HCT116 (cell line): ENCODE data around the gene PRKAG2. TPM values are rescaled to one million over a fixed set of nuclear protein-coding genes. Genes with fewer than 3 reads are reported as not detected.

Source experiments
- ATAC-seq: fragments of 200-7000 bp; cut with Tn5 transposase; 2 replicates; pipeline ENCODE4 v1.9.1; 2020; ENCODE audit warnings: mild to moderate bottlenecking, moderate library complexity
- BruUV-seq: library from RNA; stranded (reverse); fragments of 400-500 nt; replicated peaks from 2 replicates; lab custom pipeline; 2021; lab: Mats Ljungman, UMichigan
- CTCF ChIA-PET: fragments of 300-600 bp; sonication (Branson Sonifier 250); formaldehyde crosslinking; loops from one replicate; lab custom pipeline; 2021; ENCODE audit warnings: antibody characterized with exemption; lab: Charles Lee
- POLR2A ChIA-PET: fragments of 300-600, 350-600 bp; sonication (Branson Sonifier 250); formaldehyde crosslinking; loops from one replicate; lab custom pipeline; 2021; ENCODE audit warnings: antibody characterized with exemption; lab: Charles Lee
- RAD21 ChIA-PET, 2 experiments: fragments of 300-600 bp; sonication (Branson Sonifier 250); formaldehyde crosslinking; loops; one replicate each; lab custom pipeline; 2023; ENCODE audit warnings: low total read pairs in 2 of 2; ENCODE audit not compliant: uncharacterized antibody in 2 of 2, unreplicated experiment in 2 of 2, low non-redundant PET in 1 of 2; lab: Charles Lee
- DNase-seq: peaks from one replicate; pipeline ENCODE4 v3.0.0-alpha.2; 2010; ENCODE audit warnings: low read depth, low spot score
- H2AFZ ChIP-seq: fragments of 200-600 bp; shearing (Covaris generic), sonication (generic); 2 replicates; pipeline ENCODE4 v1.6.1; 2017; ENCODE audit warnings: low read depth, mixed run types, mixed read lengths, antibody characterized with exemption, low read length; ENCODE audit not compliant: poor library complexity, severe bottlenecking
- H3K27ac ChIP-seq: 2 replicates; pipeline ENCODE4 v1.5.1; 2012; ENCODE audit warnings: low read depth, low read length
- H3K27me3 ChIP-seq: fragments of 200-600 bp; sonication (generic); 2 replicates; pipeline ENCODE4 v1.6.1; 2016; ENCODE audit warnings: mixed run types, low read length, mixed read lengths; ENCODE audit not compliant: insufficient read depth
- H3K36me3 ChIP-seq, 2 experiments: fragments of 200-500 bp in 1 of 2; fragments of 200-600 bp in 1 of 2; sonication (Bioruptor generic) in 1 of 2; sonication (generic) in 1 of 2; 2 replicates each; pipeline versions ENCODE4 v1.5.1 to v1.6.1; 2014 to 2016; ENCODE audit warnings: low read length in 2 of 2, inconsistent platforms in 1 of 2, mixed read lengths in 1 of 2, mixed run types in 1 of 2; ENCODE audit not compliant: insufficient read depth in 2 of 2, control insufficient read depth in 1 of 2
- H3K4me1 ChIP-seq, 2 experiments: fragments of 200-600 bp in 1 of 2; sonication (generic) in 1 of 2; 2 replicates each; pipeline versions ENCODE4 v1.5.1 to v1.6.1; 2012 to 2017; ENCODE audit warnings: low read length in 2 of 2, inconsistent platforms in 1 of 2, mild to moderate bottlenecking in 1 of 2, mixed read lengths in 1 of 2, mixed run types in 1 of 2, moderate library complexity in 1 of 2; ENCODE audit not compliant: insufficient read depth in 2 of 2, control insufficient read depth in 1 of 2
- H3K4me2 ChIP-seq: fragments of 200-600 bp; sonication (generic); 2 replicates; pipeline ENCODE4 v1.6.1; 2017; ENCODE audit warnings: mixed run types, low read length, mixed read lengths
- H3K4me3 ChIP-seq, 2 experiments: fragments of 200-600 bp in 1 of 2; sonication (generic) in 1 of 2; replicated peaks in 1 of 2; 2 replicates each; pipeline ENCODE4 v1.5.1; 2011 to 2016; ENCODE audit warnings: low read length in 2 of 2, control low read depth in 1 of 2, low read depth in 1 of 2, mild to moderate bottlenecking in 1 of 2, mixed read lengths in 1 of 2, mixed run types in 1 of 2
- H3K79me2 ChIP-seq: fragments of 200-600 bp; sonication (generic); 2 replicates; pipeline ENCODE4 v1.6.1; 2017; ENCODE audit warnings: mild to moderate bottlenecking, mixed run types, low read length, moderate library complexity, mixed read lengths; ENCODE audit not compliant: insufficient read depth
- H3K9ac ChIP-seq: fragments of 200-600 bp; sonication (generic); 2 replicates; pipeline ENCODE4 v1.6.1; 2016; ENCODE audit warnings: low read length, mixed read lengths
- H3K9me2 ChIP-seq: fragments of 200-600 bp; sonication (generic), shearing (Covaris generic); 2 replicates; pipeline ENCODE4 v1.6.1; 2017; ENCODE audit warnings: mixed run types, mild to moderate bottlenecking, moderate library complexity; ENCODE audit not compliant: insufficient read depth
- H3K9me3 ChIP-seq, 2 experiments: fragments of 200-500 bp in 1 of 2; fragments of 200-600 bp in 1 of 2; sonication (Bioruptor generic) in 1 of 2; sonication (generic) in 1 of 2; 2 replicates each; pipeline ENCODE4 v1.6.1; 2014 to 2017; ENCODE audit warnings: low read length in 2 of 2, mixed read lengths in 2 of 2, inconsistent platforms in 1 of 2, low read depth in 1 of 2, mild to moderate bottlenecking in 1 of 2, mixed run types in 1 of 2, moderate library complexity in 1 of 2; ENCODE audit not compliant: control insufficient read depth in 1 of 2, insufficient read depth in 1 of 2
- H4K20me1 ChIP-seq: fragments of 200-600 bp; sonication (generic), shearing (Covaris generic); 2 replicates; pipeline ENCODE4 v1.6.1; 2017; ENCODE audit warnings: mixed run types, mild to moderate bottlenecking, moderate library complexity; ENCODE audit not compliant: insufficient read depth
- CBX3 ChIP-seq: IDR thresholded peaks from 2 replicates; pipeline ENCODE4 v1.6.1; 2012; ENCODE audit warnings: low read depth
- CEBPB ChIP-seq: IDR thresholded peaks from 2 replicates; pipeline ENCODE4 v1.6.1; 2012; ENCODE audit warnings: low read depth
- EGR1 ChIP-seq: IDR thresholded peaks from 2 replicates; pipeline ENCODE4 v1.6.1; 2012; ENCODE audit warnings: low read depth
- ELF1 ChIP-seq: IDR thresholded peaks from 2 replicates; pipeline ENCODE4 v1.6.1; 2012; ENCODE audit warnings: low read depth, borderline replicate concordance
- EZH2 ChIP-seq: fragments of 200-600 bp; sonication (generic); IDR thresholded peaks from 2 replicates; pipeline ENCODE4 v1.6.1; 2017; ENCODE audit warnings: antibody characterized with exemption, mixed run types
- EZH2phosphoT487 ChIP-seq: fragments of 200-600 bp; IDR thresholded peaks from 2 replicates; pipeline ENCODE4 v1.6.1; 2018; ENCODE audit warnings: antibody characterized with exemption, borderline replicate concordance
- FOSL1 ChIP-seq: IDR thresholded peaks from 2 replicates; pipeline ENCODE4 v1.6.1; 2012; ENCODE audit warnings: low read depth
- JUND ChIP-seq: IDR thresholded peaks from 2 replicates; pipeline ENCODE4 v1.6.1; 2012
- POLR2A ChIP-seq: IDR thresholded peaks from 2 replicates; pipeline ENCODE4 v1.7.0; 2011; ENCODE audit warnings: borderline replicate concordance; ENCODE audit not compliant: insufficient read depth, insufficient read length; ENCODE audit errors: extremely low read depth
- POLR2AphosphoS5 ChIP-seq: IDR thresholded peaks from 2 replicates; pipeline ENCODE4 v1.6.1; 2011; ENCODE audit warnings: mild to moderate bottlenecking, low read depth, low read length, moderate library complexity
- RAD21 ChIP-seq: IDR thresholded peaks from 2 replicates; pipeline ENCODE4 v1.6.1; 2012; ENCODE audit warnings: low read depth, mild to moderate bottlenecking
- SP1 ChIP-seq: IDR thresholded peaks from 2 replicates; pipeline ENCODE4 v1.6.1; 2012; ENCODE audit warnings: low read depth
- TCF7L2 ChIP-seq: IDR thresholded peaks from 2 replicates; pipeline ENCODE4 v1.7.0; 2011; ENCODE audit warnings: borderline replicate concordance, inconsistent platforms; ENCODE audit not compliant: insufficient read depth, insufficient read length; ENCODE audit errors: extremely low read depth
- YY1 ChIP-seq: IDR thresholded peaks from 2 replicates; pipeline ENCODE4 v1.6.1; 2011; ENCODE audit warnings: low read length, low read depth, moderate library complexity, mild to moderate bottlenecking; ENCODE audit not compliant: insufficient replicate concordance; ENCODE audit errors: extremely low read depth
- ZNF274 ChIP-seq: fragments of 200-500 bp; sonication (Bioruptor generic); IDR thresholded peaks from 2 replicates; pipeline ENCODE4 v1.6.1; 2014; ENCODE audit warnings: mild to moderate bottlenecking, low read depth, low read length, inconsistent platforms
- intact Hi-C: fragments of 100-400 bp; cut with micrococcal nuclease; formaldehyde crosslinking; loops from 2 replicates; pipeline ENCODE4 v1.10.0; 2022
- total RNA-seq: library from RNA; stranded (reverse); gene quantifications from one replicate; pipeline ENCODE4 v1.2.1, GENCODE V29; 2021; ENCODE audit not compliant: unreplicated experiment
- TF ChIP-seq, protein P1 (sequence below), 3 experiments: fragments of 200-600 bp in 1 of 3; sonication (generic) in 1 of 3; IDR thresholded peaks in 2 of 3; conservative IDR thresholded peaks in 1 of 3; 2 replicates each; pipeline ENCODE4 v1.5.1; 2012 to 2017; ENCODE audit warnings: low read depth in 2 of 3, low read length in 2 of 3, antibody characterized with exemption in 1 of 3, borderline replicate concordance in 1 of 3, control low read depth in 1 of 3, mild to moderate bottlenecking in 1 of 3, mixed read lengths in 1 of 3, mixed run types in 1 of 3, moderate library complexity in 1 of 3; ENCODE audit not compliant: insufficient read depth in 1 of 3
- TF ChIP-seq, protein P2 (sequence below): IDR thresholded peaks from 2 replicates; pipeline ENCODE4 v1.6.1; 2012; ENCODE audit warnings: low read depth
- TF ChIP-seq, protein P3 (sequence below): IDR thresholded peaks from 2 replicates; pipeline ENCODE4 v1.6.1; 2012
- TF ChIP-seq, protein P4 (sequence below): IDR thresholded peaks from 2 replicates; pipeline ENCODE4 v1.6.1; 2011; ENCODE audit warnings: mild to moderate bottlenecking, low read length, moderate library complexity; ENCODE audit not compliant: insufficient replicate concordance; ENCODE audit errors: extremely low read depth

Gene PRKAG2
- total RNA-seq, 1 experiment from 2014 or later: 23.6 TPM

DNA sequence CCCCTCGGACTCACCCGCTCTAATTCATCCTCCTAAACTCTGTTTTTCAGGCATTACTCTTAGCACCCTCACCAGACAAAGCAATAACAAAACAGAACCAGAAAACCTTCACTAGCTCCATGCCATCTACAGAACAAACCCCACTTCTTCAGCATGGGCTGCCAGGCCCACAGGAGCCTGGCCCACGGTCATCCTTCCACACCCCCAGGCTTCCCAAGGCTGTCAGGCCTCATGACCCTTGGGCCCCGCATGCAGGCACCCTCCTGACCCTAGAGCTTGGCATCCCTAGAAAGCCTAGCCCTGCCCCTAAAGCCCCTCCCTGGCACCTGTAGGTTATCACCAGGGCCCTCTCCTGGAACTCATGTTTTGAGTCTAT lies 59.6 kb downstream of the PRKAG2 start:
- Histone ChIP-seq H3K4me2 (no peak overlapping the region), H3K9me2 (no peaks in the 10 kb centered on the region), H3K79me2 (no peaks in the 10 kb centered on the region), H4K20me1 (no peaks in the 10 kb centered on the region), H3K9ac (no peak overlapping the region), H3K9me3 (no peaks in the 10 kb centered on the region), H3K4me3 (no peak overlapping the region), H3K27ac (no peak overlapping the region), H3K27me3 (no peaks in the 10 kb centered on the region), H2AFZ (no peak overlapping the region), H3K4me1 (peaks cover 0 to 7% of the 10 kb centered on the region in 2 experiments; a peak in 1 of 4 replicates), H3K36me3 (no peaks in the 10 kb centered on the region)
- ATAC-seq: no peak
- no TSS peak for BruUV-seq
- TF ChIP-seq, protein P1, sequence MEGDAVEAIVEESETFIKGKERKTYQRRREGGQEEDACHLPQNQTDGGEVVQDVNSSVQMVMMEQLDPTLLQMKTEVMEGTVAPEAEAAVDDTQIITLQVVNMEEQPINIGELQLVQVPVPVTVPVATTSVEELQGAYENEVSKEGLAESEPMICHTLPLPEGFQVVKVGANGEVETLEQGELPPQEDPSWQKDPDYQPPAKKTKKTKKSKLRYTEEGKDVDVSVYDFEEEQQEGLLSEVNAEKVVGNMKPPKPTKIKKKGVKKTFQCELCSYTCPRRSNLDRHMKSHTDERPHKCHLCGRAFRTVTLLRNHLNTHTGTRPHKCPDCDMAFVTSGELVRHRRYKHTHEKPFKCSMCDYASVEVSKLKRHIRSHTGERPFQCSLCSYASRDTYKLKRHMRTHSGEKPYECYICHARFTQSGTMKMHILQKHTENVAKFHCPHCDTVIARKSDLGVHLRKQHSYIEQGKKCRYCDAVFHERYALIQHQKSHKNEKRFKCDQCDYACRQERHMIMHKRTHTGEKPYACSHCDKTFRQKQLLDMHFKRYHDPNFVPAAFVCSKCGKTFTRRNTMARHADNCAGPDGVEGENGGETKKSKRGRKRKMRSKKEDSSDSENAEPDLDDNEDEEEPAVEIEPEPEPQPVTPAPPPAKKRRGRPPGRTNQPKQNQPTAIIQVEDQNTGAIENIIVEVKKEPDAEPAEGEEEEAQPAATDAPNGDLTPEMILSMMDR (IDR thresholded peaks at IDR 0.05 in 2 of 3, conservative IDR thresholded peaks at IDR 0.05 in 1 of 3; ENCODE audit: borderline replicate concordance in 1 of 3, insufficient read depth in 1 of 3, low read depth in 2 of 3, low read length in 2 of 3): no peak
- TF ChIP-seq ZNF274 (no peak), EGR1 (no peak), JUND (no peak), POLR2AphosphoS5 (no peak), EZH2 (no peak), CBX3 (no peak), FOSL1 (no peak), POLR2A (no peak), EZH2phosphoT487 (no peak), CEBPB (no peak), SP1 (no peak), YY1 (no peak), TCF7L2 (no peak), RAD21 (no peak), ELF1 (no peak)
- TF ChIP-seq, protein P2, sequence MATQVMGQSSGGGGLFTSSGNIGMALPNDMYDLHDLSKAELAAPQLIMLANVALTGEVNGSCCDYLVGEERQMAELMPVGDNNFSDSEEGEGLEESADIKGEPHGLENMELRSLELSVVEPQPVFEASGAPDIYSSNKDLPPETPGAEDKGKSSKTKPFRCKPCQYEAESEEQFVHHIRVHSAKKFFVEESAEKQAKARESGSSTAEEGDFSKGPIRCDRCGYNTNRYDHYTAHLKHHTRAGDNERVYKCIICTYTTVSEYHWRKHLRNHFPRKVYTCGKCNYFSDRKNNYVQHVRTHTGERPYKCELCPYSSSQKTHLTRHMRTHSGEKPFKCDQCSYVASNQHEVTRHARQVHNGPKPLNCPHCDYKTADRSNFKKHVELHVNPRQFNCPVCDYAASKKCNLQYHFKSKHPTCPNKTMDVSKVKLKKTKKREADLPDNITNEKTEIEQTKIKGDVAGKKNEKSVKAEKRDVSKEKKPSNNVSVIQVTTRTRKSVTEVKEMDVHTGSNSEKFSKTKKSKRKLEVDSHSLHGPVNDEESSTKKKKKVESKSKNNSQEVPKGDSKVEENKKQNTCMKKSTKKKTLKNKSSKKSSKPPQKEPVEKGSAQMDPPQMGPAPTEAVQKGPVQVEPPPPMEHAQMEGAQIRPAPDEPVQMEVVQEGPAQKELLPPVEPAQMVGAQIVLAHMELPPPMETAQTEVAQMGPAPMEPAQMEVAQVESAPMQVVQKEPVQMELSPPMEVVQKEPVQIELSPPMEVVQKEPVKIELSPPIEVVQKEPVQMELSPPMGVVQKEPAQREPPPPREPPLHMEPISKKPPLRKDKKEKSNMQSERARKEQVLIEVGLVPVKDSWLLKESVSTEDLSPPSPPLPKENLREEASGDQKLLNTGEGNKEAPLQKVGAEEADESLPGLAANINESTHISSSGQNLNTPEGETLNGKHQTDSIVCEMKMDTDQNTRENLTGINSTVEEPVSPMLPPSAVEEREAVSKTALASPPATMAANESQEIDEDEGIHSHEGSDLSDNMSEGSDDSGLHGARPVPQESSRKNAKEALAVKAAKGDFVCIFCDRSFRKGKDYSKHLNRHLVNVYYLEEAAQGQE: no peak
- TF ChIP-seq, protein P3, sequence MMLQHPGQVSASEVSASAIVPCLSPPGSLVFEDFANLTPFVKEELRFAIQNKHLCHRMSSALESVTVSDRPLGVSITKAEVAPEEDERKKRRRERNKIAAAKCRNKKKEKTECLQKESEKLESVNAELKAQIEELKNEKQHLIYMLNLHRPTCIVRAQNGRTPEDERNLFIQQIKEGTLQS: no peak
- TF ChIP-seq, protein P4, sequence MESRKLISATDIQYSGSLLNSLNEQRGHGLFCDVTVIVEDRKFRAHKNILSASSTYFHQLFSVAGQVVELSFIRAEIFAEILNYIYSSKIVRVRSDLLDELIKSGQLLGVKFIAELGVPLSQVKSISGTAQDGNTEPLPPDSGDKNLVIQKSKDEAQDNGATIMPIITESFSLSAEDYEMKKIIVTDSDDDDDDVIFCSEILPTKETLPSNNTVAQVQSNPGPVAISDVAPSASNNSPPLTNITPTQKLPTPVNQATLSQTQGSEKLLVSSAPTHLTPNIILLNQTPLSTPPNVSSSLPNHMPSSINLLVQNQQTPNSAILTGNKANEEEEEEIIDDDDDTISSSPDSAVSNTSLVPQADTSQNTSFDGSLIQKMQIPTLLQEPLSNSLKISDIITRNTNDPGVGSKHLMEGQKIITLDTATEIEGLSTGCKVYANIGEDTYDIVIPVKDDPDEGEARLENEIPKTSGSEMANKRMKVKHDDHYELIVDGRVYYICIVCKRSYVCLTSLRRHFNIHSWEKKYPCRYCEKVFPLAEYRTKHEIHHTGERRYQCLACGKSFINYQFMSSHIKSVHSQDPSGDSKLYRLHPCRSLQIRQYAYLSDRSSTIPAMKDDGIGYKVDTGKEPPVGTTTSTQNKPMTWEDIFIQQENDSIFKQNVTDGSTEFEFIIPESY: no peak
- intact Hi-C loops: no loop called here
- RAD21 ChIA-PET: no interaction called here
- POLR2A ChIA-PET: no interaction called here
- CTCF ChIA-PET: no interaction called here
- no peak for DNase-seq
